Natural killer cell (primary cell): ENCODE results near the gene TUFT1. TPM values are rescaled to one million over a fixed set of nuclear protein-coding genes. Genes with fewer than 3 reads are reported as not detected.

Experiments used
- ATAC-seq, 3 donors: fragments of 150-1000 bp in 2 of 3; fragments of 200-7000 bp in 1 of 3; cut with Tn5 transposase; 1 replicate in 1 of 3; 2 replicates in 2 of 3; pipeline ENCODE4 v1.10.0; 2021; ENCODE audit warnings: mild to moderate bottlenecking in 2 of 3, moderate library complexity in 2 of 3
- DNase-seq, 2 donors: peaks; one replicate each; pipeline versions ENCODE4 v3.0.0 to v3.0.0-alpha.2; 2013 to 2021; ENCODE audit warnings: mixed read lengths in 1 of 2
- H3K27ac ChIP-seq: one replicate; pipeline ENCODE4 v1.5.1; 2013; ENCODE audit warnings: mild to moderate bottlenecking, low read length
- H3K27me3 ChIP-seq: one replicate; pipeline ENCODE4 v1.6.1; 2013; ENCODE audit warnings: low read length; ENCODE audit not compliant: control insufficient read depth, insufficient read depth
- H3K36me3 ChIP-seq: one replicate; pipeline ENCODE4 v1.6.1; 2013; ENCODE audit warnings: low read length; ENCODE audit not compliant: control insufficient read depth, insufficient read depth
- H3K4me1 ChIP-seq: one replicate; pipeline ENCODE4 v1.6.1; 2013; ENCODE audit warnings: low read length; ENCODE audit not compliant: control insufficient read depth, insufficient read depth
- H3K4me3 ChIP-seq: one replicate; pipeline ENCODE4 v1.5.1; 2013; ENCODE audit warnings: low read length
- H3K9me3 ChIP-seq: one replicate; pipeline ENCODE4 v1.6.1; 2013; ENCODE audit warnings: low read length; ENCODE audit not compliant: control insufficient read depth, insufficient read depth
- H3K27ac Mint-ChIP-seq, 2 donors: one replicate each; pipeline ENCODE4 v1.8.0; 2022; ENCODE audit warnings: mild to moderate bottlenecking in 2 of 2, mixed read lengths in 2 of 2, moderate library complexity in 1 of 2
- H3K27me3 Mint-ChIP-seq, 2 donors: one replicate each; pipeline ENCODE4 v1.8.0; 2022; ENCODE audit warnings: low read depth in 2 of 2, mixed read lengths in 2 of 2
- H3K36me3 Mint-ChIP-seq: one replicate; pipeline ENCODE4 v1.8.0; 2022; ENCODE audit warnings: mixed read lengths
- H3K4me1 Mint-ChIP-seq, 2 donors: one replicate each; pipeline ENCODE4 v1.8.0; 2022; ENCODE audit warnings: mixed read lengths in 2 of 2
- H3K4me3 Mint-ChIP-seq: one replicate; pipeline ENCODE4 v1.8.0; 2022; ENCODE audit warnings: mild to moderate bottlenecking, moderate library complexity, mixed read lengths
- H3K9me3 Mint-ChIP-seq, 2 donors: one replicate each; pipeline ENCODE4 v1.8.0; 2022; ENCODE audit warnings: mixed read lengths in 2 of 2
- WGBS: methylation state at CpG from one replicate; pipeline ENCODE4 v1.1.7; 2013; ENCODE audit warnings: missing lambda C conversion rate; ENCODE audit not compliant: insufficient coverage; 5-methylcytosine and 5-hydroxymethylcytosine counted together
- intact Hi-C: fragments of 100-400 bp; cut with micrococcal nuclease; formaldehyde crosslinking; loops from one replicate; pipeline ENCODE4 v1.14.2; 2022
- total RNA-seq, 4 donors: library from RNA; stranded (reverse); fragments of 120-200 nt in 1 of 4; gene quantifications; one replicate each; pipeline versions ENCODE4 v1.2.3 to v1.2.4, GENCODE V29; 2013 to 2022
- TF ChIP-seq, protein P1 (sequence below): fragments of 200-600 bp; IDR thresholded peaks from one replicate; pipeline ENCODE4 v1.8.0; 2022; ENCODE audit warnings: antibody characterized with exemption

Gene TUFT1
- total RNA-seq, 3 donors from 2014 or later (not counting 1 experiment from before 2014, with no cell fraction given), result 4.6 to 7.2 (median 5.0) TPM

DNA sequence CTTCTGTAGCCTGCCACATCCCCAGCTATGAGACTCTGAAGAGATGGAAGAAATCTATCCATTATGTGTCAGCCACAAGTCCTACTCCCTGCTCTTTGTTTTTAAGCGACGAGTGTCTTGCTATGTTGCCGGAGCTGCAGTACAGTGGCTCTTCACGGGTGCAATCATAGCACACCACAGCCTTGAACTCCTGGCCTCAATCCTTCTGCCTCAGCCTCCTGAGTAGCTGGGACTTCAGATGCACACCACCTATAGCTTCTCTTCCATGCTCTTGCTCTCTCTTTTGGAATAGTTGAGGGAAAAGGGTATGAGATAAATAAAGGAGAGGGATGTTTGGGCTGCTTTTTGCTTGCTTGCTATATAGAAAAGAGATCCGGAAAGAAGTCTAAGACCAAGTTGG is 1.6 kb downstream of the TUFT1 start:
- Mint-ChIP-seq H3K27ac (no peak overlapping the region), H3K27me3 (peaks cover 25 to 27% of the 10 kb centered on the region in 2 donors), H3K4me3 (peak overlapping the region; percentile 99), H3K36me3 (no peaks in the 10 kb centered on the region), H3K9me3 (no peaks in the 10 kb centered on the region), H3K4me1 (peaks cover 19 to 24% of the 10 kb centered on the region in 2 donors)
- DNase-seq (no peak), ATAC-seq (no peak)
- intact Hi-C loops, result loop anchor here (5.0 kb wide), 1 partner anchor 84 kb away; the partner anchor contains the start of gene POGZ
- peaks cover 4% of the 10 kb centered on the region for H3K27me3 ChIP-seq
- H3K9me3 ChIP-seq, result no peaks in the 10 kb centered on the region
- H3K36me3 ChIP-seq, result no peaks in the 10 kb centered on the region
- TF ChIP-seq, protein P1, sequence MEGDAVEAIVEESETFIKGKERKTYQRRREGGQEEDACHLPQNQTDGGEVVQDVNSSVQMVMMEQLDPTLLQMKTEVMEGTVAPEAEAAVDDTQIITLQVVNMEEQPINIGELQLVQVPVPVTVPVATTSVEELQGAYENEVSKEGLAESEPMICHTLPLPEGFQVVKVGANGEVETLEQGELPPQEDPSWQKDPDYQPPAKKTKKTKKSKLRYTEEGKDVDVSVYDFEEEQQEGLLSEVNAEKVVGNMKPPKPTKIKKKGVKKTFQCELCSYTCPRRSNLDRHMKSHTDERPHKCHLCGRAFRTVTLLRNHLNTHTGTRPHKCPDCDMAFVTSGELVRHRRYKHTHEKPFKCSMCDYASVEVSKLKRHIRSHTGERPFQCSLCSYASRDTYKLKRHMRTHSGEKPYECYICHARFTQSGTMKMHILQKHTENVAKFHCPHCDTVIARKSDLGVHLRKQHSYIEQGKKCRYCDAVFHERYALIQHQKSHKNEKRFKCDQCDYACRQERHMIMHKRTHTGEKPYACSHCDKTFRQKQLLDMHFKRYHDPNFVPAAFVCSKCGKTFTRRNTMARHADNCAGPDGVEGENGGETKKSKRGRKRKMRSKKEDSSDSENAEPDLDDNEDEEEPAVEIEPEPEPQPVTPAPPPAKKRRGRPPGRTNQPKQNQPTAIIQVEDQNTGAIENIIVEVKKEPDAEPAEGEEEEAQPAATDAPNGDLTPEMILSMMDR, result no peak
- 94% methylated on average over 5 of the region's 5 CpGs for WGBS
- H3K4me3 ChIP-seq, result no peak overlapping the region
- H3K4me1 ChIP-seq, result peaks cover 21% of the 10 kb centered on the region
- H3K27ac ChIP-seq, result no peak overlapping the region

DNA sequence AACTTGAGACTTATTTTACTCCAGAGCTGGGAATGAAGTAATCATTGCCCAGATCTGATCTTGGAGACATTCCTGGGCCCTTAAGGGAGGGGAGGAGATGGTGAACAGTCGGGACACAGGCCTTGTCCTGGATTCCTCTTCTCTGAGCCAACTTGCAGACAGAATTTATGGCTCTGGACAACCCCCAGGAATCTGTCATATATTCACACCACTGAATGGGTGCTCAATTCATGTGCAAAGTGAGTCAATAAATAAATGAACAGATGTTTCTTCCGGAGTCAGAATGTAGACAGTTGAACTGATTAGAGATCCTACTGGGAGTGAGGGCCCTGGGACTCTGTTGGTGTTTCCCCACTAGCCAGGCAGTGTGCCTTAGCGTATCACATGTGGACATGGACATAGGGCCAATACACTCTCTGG is 2.6 kb downstream of the TUFT1 start:
- Mint-ChIP-seq H3K4me1 (peaks cover 19 to 24% of the 10 kb centered on the region in 2 donors), H3K9me3 (no peaks in the 10 kb centered on the region), H3K4me3 (peak overlapping the region; percentile 43), H3K36me3 (no peaks in the 10 kb centered on the region), H3K27me3 (peaks cover 25 to 32% of the 10 kb centered on the region in 2 donors), H3K27ac (no peak overlapping the region)
- peaks cover 21% of the 10 kb centered on the region for H3K4me1 ChIP-seq
- no peaks in the 10 kb centered on the region for H3K36me3 ChIP-seq
- WGBS, result 97% methylated on average over 3 of the region's 3 CpGs
- no peak overlapping the region for H3K4me3 ChIP-seq
- intact Hi-C loops, result loop anchor here (5.0 kb wide), 1 partner anchor 85 kb away; the partner anchor contains the start of gene POGZ
- TF ChIP-seq, protein P1, result no peak
- no peak for ATAC-seq
- no peak overlapping the region for H3K27ac ChIP-seq
- H3K27me3 ChIP-seq, result peaks cover 4% of the 10 kb centered on the region
- DNase-seq, result no peak
- no peaks in the 10 kb centered on the region for H3K9me3 ChIP-seq

DNA sequence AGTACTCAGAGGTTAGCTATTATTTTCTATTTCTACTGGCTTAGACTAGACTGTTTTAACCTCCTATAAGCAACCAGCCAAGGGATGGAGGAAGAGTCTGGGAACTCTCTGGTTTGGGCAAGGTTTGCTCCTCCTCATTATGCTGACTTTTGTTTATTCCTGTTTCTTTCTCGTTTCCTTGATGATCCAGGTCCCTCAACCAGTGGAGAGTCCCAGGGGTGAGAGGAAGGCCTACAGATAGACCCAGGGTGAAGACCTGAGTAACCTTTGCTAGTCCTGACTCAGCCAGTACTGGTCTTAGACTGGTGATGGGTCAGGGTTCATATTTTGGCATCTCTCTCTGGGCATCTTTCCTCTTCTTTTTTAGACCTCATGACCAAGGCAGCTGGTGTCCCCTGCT is 5.4 kb downstream of the TUFT1 start:
- Mint-ChIP-seq H3K9me3 (no peaks in the 10 kb centered on the region), H3K27me3 (peaks cover 25 to 31% of the 10 kb centered on the region in 2 donors), H3K36me3 (no peaks in the 10 kb centered on the region), H3K27ac (no peak overlapping the region), H3K4me1 (peaks cover 12 to 13% of the 10 kb centered on the region in 2 donors), H3K4me3 (no peak overlapping the region)
- WGBS, result 67% methylated on average over 1 of the region's 1 CpG
- intact Hi-C loops, result no loop called here
- TF ChIP-seq, protein P1, result no peak
- H3K27me3 ChIP-seq, result peaks cover 4% of the 10 kb centered on the region
- no peak overlapping the region for H3K4me3 ChIP-seq
- DNase-seq (no peak), ATAC-seq (no peak)
- H3K4me1 ChIP-seq, result peaks cover 9% of the 10 kb centered on the region
- no peaks in the 10 kb centered on the region for H3K36me3 ChIP-seq
- H3K9me3 ChIP-seq, result no peaks in the 10 kb centered on the region
- H3K27ac ChIP-seq, result no peak overlapping the region
